Parathyroid adenoma (tissue), 2 donors: Measurements from ENCODE around the gene RPL21.

ENCODE experiments used
- H2AFZ ChIP-seq: fragments of 300-600 bp; sonication (generic); one replicate; pipeline ENCODE4 v1.7.0; 2017; ENCODE audit warnings: antibody characterized with exemption, mild to moderate bottlenecking
- H3K27ac ChIP-seq: fragments of 300-600 bp; sonication (generic); one replicate; pipeline ENCODE4 v1.7.0; 2017
- H3K27me3 ChIP-seq: fragments of 300-600 bp; sonication (generic); one replicate; pipeline ENCODE4 v1.7.0; 2017; ENCODE audit warnings: low read length; ENCODE audit not compliant: control insufficient read depth, insufficient read depth
- H3K36me3 ChIP-seq: fragments of 300-600 bp; sonication (generic); one replicate; pipeline ENCODE4 v1.7.0; 2017; ENCODE audit warnings: low read length; ENCODE audit not compliant: control insufficient read depth, insufficient read depth
- H3K4me1 ChIP-seq: fragments of 300-600 bp; sonication (generic); one replicate; pipeline ENCODE4 v1.7.0; 2017; ENCODE audit warnings: control low read depth
- H3K4me2 ChIP-seq: fragments of 300-600 bp; sonication (generic); one replicate; pipeline ENCODE4 v1.7.0; 2017; ENCODE audit warnings: low read length
- H3K4me3 ChIP-seq: fragments of 300-600 bp; sonication (generic); one replicate; pipeline ENCODE4 v1.7.0; 2017; ENCODE audit warnings: low read depth, low read length
- H3K79me2 ChIP-seq: fragments of 300-600 bp; sonication (generic); one replicate; pipeline ENCODE4 v1.7.0; 2017; ENCODE audit warnings: control low read depth
- H3K9ac ChIP-seq: fragments of 300-600 bp; sonication (generic); one replicate; pipeline ENCODE4 v1.7.0; 2017; ENCODE audit warnings: mild to moderate bottlenecking
- H3K9me3 ChIP-seq: fragments of 300-600 bp; sonication (generic); one replicate; pipeline ENCODE4 v1.7.0; 2017; ENCODE audit warnings: low read length; ENCODE audit not compliant: control insufficient read depth
- CTCF ChIP-seq: fragments of 300-600 bp; sonication (generic); IDR thresholded peaks from one replicate; pipeline ENCODE4 v1.7.0; 2017; ENCODE audit warnings: antibody characterized with exemption, mild to moderate bottlenecking
- donor health status: primary hyperparathyroidism.

Gene RPL21

GRCh38 chr13:27300941-27301586, 49.7 kb downstream of the RPL21 start:
- Histone ChIP-seq H3K4me3 (no peak overlapping the region), H3K4me1 (no peaks in the 10 kb centered on the region), H3K27ac (no peak overlapping the region), H3K36me3 (no peaks in the 10 kb centered on the region), H3K79me2 (no peaks in the 10 kb centered on the region), H3K9me3 (no peaks in the 10 kb centered on the region), H3K4me2 (no peak overlapping the region), H2AFZ (no peak overlapping the region), H3K27me3 (no peaks in the 10 kb centered on the region), H3K9ac (no peak overlapping the region)
- no peak for TF ChIP-seq CTCF

GRCh38 chr13:27302643-27303262, 51.4 kb downstream of the RPL21 start:
- Histone ChIP-seq H3K4me3 (no peak overlapping the region), H3K9me3 (no peaks in the 10 kb centered on the region), H3K4me2 (no peak overlapping the region), H3K27me3 (no peaks in the 10 kb centered on the region), H2AFZ (no peak overlapping the region), H3K9ac (no peak overlapping the region), H3K4me1 (no peaks in the 10 kb centered on the region), H3K79me2 (no peaks in the 10 kb centered on the region), H3K27ac (no peak overlapping the region), H3K36me3 (no peaks in the 10 kb centered on the region)
- TF ChIP-seq CTCF = no peak

- H3K27me3 ChIP-seq = no peaks in the 10 kb centered on the region
- no peak overlapping the region for H3K9ac ChIP-seq
- no peak for TF ChIP-seq CTCF
- no peaks in the 10 kb centered on the region for H3K4me1 ChIP-seq
- no peak overlapping the region for H3K4me2 ChIP-seq
- H3K27ac ChIP-seq = no peak overlapping the region
- H3K9me3 ChIP-seq = no peaks in the 10 kb centered on the region
- H3K4me3 ChIP-seq = no peak overlapping the region
- H2AFZ ChIP-seq = no peak overlapping the region
- no peaks in the 10 kb centered on the region for H3K79me2 ChIP-seq
- no peaks in the 10 kb centered on the region for H3K36me3 ChIP-seq
Measured at GRCh38 chr13:27304099-27304498, 52.7 kb downstream of the RPL21 start.

GRCh38 chr13:27304611-27305010, 53.3 kb downstream of the RPL21 start:
- H2AFZ ChIP-seq = no peak overlapping the region
- no peak for TF ChIP-seq CTCF

More at GRCh38 chr13:27304611-27305010, 53.3 kb downstream of the RPL21 start:
- Histone ChIP-seq H3K27me3 (no peaks in the 10 kb centered on the region), H3K9me3 (no peaks in the 10 kb centered on the region), H3K9ac (no peak overlapping the region), H3K27ac (no peak overlapping the region), H3K4me3 (no peak overlapping the region), H3K4me1 (no peaks in the 10 kb centered on the region), H3K4me2 (no peak overlapping the region), H3K36me3 (no peaks in the 10 kb centered on the region), H3K79me2 (no peaks in the 10 kb centered on the region)
